ENCODE results near the gene CBR3.

Gene CBR3

DNA sequence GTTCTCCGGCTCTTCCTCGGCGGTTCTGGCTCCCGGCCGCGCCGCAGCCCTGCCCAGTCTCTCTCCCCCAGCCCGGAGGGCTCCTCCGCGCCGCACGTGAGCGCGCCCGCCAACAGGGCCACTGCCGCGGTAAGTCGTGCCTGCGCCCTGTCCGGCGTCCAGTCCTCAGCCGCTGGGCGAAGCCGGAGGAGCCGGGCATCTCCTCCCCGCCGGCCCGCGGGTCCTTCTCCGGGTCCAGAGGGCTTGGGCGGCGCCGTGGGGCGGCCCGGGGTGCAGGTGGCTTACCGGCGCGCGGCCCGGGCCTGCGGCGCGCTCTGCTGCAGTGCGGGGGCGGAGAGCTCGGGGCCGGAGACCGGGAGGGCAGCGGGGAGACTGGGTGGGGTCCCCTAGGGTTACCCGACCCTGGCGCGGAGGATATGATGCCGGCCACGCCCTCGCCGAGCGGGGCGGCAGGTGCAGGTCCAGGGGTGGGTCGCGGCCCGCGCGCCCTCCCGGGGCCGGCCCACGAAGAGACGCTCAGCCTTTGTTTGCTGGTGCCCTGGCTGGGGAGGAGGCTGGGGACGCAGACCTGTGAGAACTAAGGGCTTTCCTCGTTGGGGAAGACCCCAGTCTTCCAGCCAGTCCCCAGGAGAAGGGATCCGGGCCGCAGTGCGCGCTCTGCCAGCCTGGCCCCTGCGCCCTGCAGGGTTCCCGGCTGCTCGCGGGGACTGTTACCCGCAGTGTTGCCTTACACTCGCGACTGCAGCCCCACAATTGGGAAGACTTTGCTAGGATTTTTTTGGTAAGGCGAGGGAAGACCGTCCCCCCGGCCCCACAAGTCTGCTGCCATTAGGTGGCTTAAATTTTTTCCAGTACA lies 22.2 kb downstream of the CBR3 start, which contains the start of gene DOP1B:
Gene DOP1B (plus strand): TSS at position 10 of the 856 bp plus-strand sequence. CDS start 7,910 bp downstream, outside the sequence.
- DNase-seq, result no peak

DNA sequence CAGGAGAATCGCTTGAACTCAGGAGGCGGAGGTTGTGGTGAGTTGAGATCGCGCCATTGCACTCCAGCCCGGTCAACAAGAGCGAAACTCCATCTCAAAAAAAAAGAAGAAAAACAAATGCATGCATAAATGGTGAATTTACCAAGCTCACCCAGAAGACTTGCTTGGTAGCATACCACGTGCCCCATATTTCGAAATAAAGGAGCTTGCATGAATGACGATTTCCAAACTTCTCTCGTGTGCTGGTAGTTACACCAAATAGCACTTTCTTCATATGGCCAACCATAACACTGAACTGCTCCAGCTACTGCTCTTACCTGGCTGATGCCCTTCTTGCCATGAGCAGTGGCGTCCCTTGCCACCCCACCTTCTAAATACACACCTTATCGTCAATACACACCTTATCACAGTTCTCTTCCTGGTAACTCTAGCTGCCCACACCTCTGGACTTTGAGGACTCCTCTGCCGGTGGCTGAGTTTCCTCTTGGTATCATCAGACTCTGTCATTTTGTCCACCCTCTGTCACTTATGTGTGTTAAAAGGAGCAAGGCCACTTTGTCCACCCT lies 24.6 kb downstream of the CBR3 start:
- no peak for DNase-seq

DNA sequence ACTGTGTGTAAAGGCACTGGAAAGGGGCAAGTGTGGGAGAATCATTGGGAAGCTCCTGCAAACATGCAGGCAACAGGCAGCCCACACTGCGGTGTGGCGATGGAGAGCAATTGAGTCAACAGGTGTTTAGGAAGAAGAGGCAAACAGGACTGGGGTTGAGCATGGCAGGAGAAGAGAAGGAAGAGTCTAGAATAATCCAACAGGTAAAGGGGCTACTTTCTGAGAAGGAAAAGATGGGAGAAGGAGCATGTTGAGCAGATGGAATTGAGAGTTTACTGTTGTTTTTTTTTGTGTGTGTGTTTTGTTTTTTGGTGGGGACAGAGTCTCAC lies 25.9 kb downstream of the CBR3 start:
- DNase-seq, result no peak

DNA sequence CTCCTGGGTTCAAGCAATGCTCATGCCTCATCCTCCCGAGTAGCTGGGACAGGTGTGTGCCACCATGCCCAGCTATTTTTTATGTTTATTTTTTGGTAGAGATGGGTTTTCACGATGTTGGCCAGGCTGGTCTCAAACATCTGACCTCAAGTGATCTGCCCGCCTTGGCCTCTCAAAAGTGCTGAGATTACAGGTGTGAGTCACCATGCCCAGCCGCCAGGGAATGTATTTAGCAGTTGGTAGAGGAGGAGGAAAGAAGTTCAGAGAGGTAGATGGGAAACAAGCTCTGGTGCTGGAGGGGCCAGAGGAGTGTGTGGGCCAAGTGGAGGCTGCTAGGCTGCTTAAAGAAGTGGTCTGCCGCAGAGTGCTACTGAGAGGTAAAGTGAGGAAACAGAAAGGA lies 27.8 kb downstream of the CBR3 start:
- DNase-seq, result no peak

DNA sequence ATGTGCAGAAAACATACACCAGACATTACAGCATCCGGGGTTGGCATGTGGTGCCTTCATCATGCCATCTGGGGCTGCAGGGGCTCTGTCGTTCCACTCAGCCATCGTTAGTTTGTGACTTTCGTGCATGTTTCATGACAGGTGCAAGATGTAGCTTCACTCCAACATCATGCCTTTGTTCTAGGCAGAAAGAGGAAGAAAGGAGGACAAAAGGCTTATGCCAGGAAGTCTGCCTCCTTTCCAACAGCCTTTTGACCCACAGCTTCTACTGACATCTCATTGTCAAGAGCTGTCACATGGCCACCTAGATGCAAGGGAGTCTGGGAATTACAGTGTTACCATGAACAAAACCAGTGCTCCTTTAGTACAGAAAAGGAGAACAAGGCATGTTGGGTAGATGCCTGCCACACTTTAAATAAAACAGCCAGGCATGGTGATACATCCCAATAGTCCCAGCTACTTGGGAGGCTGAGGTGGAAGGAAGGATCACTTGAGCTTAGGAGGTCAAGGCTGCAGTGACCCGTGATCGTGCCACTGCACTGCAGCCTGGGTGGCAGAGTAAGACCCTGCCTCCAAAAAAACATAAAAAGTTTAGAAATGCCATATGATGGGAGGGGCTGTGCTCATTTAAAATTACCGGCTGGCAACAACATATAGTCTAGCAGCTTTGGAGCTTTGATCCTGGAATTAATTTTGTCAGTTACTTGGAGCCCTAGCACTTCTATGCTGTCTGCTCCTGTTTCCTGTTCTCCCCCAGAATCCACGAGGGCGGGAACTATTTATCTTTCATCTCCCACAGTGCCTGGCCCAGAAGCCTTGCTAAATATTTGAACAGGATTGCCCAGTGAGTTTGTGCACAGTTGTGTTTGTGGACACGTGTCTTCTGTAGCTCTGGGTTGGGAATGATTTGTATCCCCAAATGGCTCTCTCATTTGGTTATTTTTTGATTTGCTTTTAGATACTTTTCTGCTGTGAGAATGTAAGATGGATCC lies 29.2 kb downstream of the CBR3 start:
- DNase-seq, result peak; percentile 41

DNA sequence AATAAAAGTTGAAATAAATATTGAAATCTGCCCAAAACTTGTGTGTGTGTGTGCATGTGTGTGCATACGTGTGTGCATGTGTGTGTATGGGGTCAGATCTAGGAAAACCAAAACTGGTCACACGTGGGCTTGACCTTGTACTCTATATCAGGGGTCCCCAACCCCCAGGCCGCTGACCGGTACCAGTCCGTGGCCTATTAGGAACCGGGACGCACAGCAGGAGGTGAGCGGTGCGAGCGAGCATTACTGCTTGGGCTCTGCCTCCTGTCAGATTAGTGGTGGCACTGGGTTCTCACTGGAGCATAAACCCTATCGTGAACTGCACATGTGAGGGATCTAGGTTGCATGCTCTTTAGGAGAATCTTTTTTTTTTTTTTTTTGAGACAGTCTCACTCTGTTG lies 30.5 kb downstream of the CBR3 start:
- DNase-seq, result no peak

DNA sequence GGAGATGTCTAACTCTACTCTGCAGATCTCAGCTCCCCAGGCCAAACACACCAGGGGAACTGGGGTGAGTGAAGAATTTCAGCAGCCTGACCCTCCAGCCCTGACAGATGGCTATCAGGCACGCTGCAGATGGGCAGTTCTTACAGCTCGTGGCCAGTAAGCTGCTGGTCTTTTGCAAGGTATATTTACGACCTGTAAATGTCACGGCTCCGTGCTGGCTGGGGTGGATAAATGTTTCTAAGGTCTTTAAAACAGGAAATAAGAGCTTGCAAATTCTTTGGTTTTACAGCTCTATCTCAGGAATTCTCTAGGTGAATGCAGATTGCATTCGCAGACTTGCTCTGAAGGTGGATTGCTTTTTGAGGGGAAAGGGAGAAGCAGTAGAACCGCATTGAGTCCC lies 31.8 kb downstream of the CBR3 start:
- no peak for DNase-seq

DNA sequence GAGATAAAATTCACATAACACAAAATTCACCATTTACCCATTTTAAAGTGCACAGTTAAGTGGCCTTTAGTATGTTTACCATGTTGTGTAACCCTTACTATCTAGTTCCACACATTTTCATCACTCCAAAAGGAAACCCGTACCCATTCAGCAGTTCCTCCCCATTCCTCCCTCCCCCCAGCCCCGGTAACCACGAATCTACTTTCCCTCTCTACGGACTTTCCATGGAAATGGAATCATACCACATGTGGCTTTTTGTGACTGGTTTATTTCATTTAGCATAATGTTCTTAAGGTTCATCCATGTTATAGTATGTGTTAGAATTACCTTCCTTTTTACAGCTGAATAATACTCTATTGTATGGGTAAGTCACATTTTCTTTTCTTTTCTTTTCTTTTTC lies 32.7 kb downstream of the CBR3 start:
- no peak for DNase-seq

DNA sequence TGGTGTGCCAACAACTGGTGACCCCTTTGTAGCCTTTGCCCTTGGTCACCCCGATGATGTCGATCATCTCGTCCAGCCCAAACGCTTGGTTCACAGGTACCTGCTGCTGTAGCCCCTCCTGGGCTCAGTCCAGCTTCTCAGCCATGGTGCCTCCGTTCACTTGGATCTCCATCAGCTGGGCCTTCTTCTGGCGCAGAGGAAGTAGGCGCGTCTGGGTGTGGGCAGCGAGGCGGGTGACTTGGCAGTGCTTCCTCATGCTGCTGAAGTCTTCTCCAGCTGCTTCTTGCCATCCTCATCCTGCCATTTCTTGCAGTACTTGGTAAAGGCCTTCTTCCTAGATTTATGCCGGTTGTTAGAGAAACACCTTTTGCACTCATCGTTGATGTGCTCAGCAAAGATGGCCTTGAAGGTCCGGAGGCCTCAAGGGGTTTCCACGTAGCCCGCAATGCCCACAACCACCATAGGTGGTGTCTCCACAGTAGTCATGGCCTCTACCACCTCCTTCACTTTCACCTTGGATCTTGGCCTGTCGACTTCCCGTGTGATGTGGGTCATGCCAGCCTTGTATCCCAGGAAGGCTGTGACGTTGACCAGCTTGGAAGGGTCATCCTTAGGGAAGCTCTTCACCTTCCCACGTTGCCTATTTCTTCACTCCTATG lies 34.7 kb downstream of the CBR3 start:
- no peak for DNase-seq

DNA sequence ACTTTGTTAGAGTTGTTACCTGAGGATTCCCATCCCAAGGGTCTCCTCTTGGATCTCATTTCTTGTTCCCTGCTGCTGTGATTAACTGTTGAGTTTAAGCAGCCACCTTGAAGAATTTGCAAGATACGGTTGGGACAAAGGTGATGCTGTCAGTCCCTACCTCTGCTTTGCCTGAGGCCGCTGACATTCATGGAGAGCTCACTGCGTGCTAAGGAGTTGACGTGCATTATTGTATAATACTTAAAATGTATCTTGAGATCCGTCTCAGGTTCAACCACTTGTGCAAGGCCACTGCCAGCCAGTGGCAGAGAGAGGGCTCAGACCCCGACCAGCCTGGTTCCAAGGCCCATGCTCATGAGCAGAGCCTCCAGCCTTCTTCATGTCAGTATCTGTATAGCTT lies 35.9 kb downstream of the CBR3 start:
- DNase-seq, result no peak

DNA sequence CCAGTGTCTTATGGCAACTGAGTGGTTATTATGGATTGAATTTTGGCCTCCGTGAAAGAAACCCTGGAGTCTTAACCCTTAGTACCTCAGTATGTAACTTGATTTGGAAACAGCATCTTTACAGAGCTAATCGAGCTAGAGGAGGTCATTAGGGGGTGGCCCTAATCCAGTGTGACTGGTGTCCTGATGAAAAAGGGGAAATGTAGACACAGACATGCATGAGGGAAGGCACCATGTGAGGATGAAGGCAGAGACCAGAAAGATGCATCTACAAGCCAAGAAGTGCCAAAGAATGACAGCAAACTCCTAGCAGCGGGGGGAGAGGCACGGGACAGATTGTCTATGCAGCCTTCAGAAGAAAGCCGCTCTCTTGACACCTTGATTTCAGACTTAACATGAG lies 36.5 kb downstream of the CBR3 start:
- no peak for DNase-seq

DNA sequence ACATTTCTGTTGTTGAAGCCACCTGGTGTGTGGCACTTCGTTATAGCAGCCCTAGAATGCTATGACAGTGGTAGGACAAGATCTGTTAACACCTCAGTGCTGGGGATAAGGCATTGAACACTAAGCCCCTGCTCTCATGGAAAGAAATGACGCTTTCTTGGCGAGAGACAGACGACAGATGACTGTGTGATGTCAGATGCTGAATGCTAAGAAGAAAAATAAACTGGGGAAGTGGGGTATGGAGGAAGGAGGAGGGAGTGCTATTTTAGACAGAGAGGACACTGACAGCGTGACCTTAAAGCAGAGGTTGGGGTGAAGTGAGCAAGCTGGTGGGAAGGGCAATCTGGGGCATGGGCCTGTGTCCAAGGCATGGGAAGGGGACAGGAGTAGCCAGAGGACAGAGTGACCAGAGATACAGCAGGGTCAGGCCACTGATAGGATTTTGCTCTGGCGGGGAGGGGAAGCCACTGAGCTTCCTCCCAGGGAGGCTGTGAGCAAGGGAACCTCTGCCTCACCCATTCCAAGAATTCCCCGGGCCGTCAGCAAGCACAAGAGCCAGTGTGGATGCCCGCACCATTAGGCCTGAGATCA lies 37.0 kb downstream of the CBR3 start:
- no peak for DNase-seq

DNA sequence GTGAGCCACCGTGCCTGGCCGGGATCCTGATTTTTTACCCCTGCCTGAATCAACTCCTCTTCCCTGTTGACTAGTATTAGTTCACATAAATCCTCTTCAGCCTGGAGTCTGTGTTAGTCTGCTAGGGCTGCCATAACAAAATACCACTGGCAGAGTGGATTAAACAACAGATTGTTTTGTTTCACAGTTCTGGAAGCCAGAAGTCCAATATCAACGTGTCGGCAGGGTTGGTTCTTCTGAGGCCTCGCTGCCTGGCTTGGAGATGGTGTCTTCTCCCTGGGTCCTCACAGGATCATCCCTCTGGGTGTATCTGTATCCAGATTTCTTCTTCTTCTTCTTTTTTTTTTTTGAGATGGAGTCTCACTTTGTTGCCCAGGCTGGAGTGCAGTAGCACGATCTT lies 39.9 kb downstream of the CBR3 start:
- DNase-seq, result no peak

DNA sequence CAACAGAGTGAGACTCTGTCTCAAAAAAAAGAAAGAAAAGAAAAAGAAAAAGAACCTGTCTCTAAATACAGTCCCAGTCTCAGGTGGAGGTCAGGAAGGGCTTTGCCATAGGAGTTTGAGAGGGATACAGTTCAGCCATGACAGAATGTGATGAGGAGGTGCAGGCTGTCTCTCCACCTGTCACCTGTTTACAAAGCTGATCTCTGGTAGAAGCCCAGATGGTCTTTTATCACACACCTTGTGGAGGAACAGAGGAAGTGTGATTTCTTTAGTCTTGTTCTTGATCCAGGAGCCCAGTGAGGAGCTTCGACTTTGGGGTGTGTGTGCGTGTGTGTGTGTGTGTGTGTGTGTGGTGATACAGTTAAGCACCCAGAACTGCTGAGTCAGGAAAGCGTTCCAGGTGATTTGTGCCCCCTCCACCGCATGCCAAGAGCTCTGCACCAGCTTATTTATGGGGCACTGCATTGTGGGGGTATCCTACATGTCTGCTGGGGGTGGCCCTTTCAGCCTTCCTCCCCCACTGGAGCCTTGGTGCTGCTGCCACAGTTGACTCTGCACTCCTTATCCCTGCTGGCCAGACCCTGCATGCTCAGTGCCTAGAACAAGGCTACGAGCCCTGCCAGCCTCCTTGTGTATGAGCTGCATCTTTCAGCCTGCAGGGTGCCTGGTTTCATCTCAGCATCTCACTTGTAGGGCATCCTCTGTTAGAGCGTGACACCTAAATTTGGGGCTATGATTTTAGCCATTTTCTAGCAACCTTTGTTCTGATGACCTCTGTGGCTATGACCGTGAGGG lies 41.1 kb downstream of the CBR3 start:
- no peak for DNase-seq

DNA sequence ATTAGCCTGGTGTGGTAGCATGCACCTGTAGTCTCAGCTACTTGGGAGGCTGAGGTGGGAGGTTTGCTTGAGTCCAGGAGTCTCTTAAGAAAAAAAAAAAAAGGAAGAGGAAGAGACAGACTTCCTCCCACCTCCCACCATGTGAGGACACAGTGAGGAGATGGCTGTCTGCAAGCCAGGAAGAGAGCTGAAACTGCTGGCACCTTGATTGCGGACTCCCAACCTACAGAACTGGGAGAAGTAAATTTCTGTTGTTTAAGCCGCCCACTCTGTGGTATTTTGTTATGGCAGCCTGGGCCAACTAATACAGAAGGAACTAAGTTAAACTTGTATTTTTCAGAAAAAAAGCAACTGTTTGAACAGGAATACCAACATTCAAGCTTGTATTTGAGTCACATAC lies 43.5 kb downstream of the CBR3 start:
- DNase-seq, result no peak

DNA sequence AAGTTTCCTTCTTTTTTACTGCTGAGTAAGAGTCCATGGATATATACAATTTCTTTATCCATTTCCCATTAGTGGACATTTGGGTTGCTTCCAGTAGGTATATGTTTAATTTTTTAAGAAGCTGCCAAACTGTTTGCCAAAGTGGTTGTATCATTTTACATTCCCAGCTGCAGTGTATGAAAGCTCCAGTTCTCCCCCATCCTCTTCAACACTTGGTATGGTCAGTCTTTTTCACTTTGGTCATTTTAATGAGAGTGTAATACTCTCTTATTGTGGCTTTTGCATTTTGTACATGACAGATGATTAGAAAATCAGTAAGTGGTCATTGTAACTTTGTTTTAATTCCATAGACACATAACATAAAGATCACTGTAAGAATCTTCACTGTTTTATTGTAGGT lies 44.3 kb downstream of the CBR3 start:
- no peak for DNase-seq

DNA sequence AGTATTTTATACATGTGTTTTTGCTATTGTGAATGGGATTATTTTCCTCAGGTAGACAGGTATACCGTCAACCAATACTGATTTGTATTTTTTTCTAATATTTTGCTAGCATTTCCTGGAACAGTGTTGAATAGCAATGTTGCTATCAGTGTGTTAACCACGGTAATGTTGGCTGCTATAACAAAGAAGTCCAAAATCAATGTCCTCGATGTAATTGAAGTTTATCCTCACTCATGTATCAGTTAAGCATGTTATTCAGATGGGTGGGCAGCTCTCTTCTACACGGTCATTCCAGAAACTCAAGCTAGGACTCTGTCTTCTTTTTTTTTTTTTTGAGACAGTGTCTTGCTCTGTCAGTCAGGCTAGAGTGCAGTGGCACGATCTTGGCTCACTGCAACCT lies 46.1 kb downstream of the CBR3 start:
- no peak for DNase-seq

DNA sequence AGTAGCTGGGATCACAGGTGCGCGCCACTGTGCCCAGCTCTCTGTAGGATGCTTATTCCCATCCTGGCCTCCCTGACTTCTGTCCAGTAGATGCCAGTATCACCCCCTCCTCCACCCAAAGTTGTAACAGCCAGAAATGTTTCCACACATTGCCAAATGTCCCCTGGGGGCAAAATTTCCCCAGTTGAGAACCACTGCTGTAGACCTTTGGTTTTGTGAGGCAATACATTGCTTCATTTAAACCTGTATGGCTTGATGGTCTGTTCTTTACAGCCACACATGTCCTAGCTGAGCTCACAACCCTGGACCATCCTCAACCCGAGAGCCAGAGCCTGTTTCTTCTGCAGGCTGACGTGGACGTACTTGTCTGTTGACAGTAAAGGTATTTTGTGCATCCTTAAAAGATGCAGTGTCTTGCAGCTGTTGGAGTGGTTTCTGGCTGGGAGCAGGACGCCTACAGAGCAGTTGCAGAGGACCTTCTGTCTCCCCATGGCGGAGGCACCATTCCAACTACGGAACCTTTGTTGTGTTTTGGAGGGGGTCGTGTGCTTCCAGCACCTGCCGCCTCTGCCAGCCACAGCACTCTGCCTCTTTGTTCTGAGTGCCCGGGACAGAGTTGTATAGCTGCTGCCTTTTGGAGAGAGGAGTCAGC lies 48.4 kb downstream of the CBR3 start:
- DNase-seq, result no peak

DNA sequence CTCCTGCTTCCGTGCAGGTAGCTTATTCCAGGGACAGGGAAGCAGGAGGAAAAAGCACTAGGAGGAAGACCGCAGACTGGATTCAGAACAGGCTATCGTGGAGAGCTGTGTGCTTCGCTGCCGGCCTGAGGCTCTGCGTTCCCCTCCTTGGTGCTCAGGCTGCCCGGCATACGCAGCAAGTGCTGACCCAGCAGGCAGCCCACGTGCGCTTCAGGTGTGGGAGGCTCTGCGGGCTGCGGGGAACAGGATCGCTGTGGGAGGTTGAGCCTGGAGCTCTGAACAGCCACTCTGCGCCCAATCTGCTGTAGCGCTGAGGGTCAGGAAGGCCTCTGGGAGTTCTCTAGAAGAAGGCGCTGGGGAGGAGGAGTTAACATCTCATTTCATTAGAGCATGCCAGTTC lies 49.7 kb downstream of the CBR3 start:
- DNase-seq, result no peak

DNA sequence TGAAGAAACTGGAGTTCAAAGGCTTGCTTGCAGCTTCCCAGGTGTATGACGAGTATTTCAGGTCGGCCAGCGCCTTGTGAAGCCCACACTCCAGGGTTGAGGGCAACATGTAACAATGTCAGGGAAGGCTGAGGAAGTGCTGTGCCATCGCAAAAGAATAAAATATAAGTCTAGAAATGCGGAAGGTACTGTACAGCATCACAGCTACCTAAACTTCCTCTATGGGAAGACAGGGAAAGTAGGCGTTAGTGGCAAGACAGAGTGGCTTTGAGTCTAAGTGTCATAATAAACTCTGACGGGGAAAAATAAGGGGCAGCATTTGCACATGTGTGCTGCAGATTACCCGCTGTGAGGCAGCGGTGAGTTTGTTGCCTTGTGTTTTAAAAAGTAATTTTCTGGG lies 50.6 kb downstream of the CBR3 start:
- DNase-seq, result no peak

DNA sequence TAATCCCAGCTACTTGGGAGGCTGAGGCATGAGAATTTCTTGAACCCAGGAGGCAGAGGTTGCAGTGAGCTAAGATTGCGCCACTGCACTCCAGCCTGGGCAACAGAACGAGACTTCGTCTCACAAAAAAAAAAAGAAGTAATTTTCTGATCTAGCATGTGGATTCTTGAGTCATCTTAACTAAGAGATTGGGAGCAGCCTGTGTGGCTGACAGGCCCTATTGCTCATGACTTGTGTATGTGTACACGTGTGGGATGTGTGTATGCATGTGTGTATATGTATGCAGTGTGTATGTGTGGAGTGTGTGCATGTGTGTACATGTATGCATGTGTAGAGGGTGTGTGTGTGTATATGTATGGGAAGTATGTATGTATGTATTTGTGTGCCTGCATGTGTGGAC lies 51.2 kb downstream of the CBR3 start:
- DNase-seq, result no peak
